SK-N-SH (cell line): ENCODE measurements around the gene MANF.

Experiments used
- CHD2 ChIP-seq: fragments of 150-350 bp; IDR thresholded peaks from 2 replicates; pipeline ENCODE4 v1.6.1; 2018; ENCODE audit warnings: low read length; ENCODE audit not compliant: partially characterized antibody
- CTCF ChIP-seq: fragments of 200-600 bp; sonication (generic); IDR thresholded peaks from 2 replicates; pipeline ENCODE4 v1.6.1; 2017; ENCODE audit warnings: antibody characterized with exemption, mild to moderate bottlenecking, moderate library complexity
- EZH2phosphoT487 ChIP-seq: fragments of 200-600 bp; sonication (generic); IDR thresholded peaks from 2 replicates; pipeline ENCODE4 v1.6.1; 2017; ENCODE audit warnings: low read depth, mixed run types, mild to moderate bottlenecking, antibody characterized with exemption, moderate library complexity, borderline replicate concordance
- POLR2AphosphoS5 ChIP-seq: IDR thresholded peaks from 2 replicates; pipeline ENCODE4 v1.6.1; 2012; ENCODE audit warnings: low read depth, low read length
- RAD21 ChIP-seq: IDR thresholded peaks from 2 replicates; pipeline ENCODE4 v1.6.1; 2012; ENCODE audit warnings: mild to moderate bottlenecking, low read length
- REST ChIP-seq: IDR thresholded peaks from 2 replicates; pipeline ENCODE4 v1.6.1; 2012; ENCODE audit warnings: mild to moderate bottlenecking, low read depth, low read length, moderate library complexity
- SMC3 ChIP-seq: IDR thresholded peaks from 2 replicates; pipeline ENCODE4 v1.6.1; 2012; ENCODE audit warnings: low read depth, low read length, improper control_type of control experiment
- TAF1 ChIP-seq: IDR thresholded peaks from 2 replicates; pipeline ENCODE4 v1.6.1; 2012; ENCODE audit warnings: low read depth, mild to moderate bottlenecking, low read length, moderate library complexity, borderline replicate concordance

- TF ChIP-seq CTCF = no peak
- TF ChIP-seq CHD2 = no peak
- no peak for TF ChIP-seq REST
- no peak for TF ChIP-seq SMC3
- no peak for TF ChIP-seq RAD21
- no peak for TF ChIP-seq POLR2AphosphoS5
- no peak for TF ChIP-seq TAF1
- no peak for TF ChIP-seq EZH2phosphoT487
Measured at GRCh38 chr3:51391566-51392354, 6.7 kb downstream of the MANF start.
